ENCODE data around the gene GIPR. TPM values are rescaled to one million over a fixed set of nuclear protein-coding genes. Genes with fewer than 3 reads are reported as not detected.

GIPR gene
- total and polyA plus RNA-seq, 2 of the 13 experiments (the other 11 are each of a cell fraction or from before 2014, with no cell fraction given): 0.15 to 1.2 TPM

DNA sequence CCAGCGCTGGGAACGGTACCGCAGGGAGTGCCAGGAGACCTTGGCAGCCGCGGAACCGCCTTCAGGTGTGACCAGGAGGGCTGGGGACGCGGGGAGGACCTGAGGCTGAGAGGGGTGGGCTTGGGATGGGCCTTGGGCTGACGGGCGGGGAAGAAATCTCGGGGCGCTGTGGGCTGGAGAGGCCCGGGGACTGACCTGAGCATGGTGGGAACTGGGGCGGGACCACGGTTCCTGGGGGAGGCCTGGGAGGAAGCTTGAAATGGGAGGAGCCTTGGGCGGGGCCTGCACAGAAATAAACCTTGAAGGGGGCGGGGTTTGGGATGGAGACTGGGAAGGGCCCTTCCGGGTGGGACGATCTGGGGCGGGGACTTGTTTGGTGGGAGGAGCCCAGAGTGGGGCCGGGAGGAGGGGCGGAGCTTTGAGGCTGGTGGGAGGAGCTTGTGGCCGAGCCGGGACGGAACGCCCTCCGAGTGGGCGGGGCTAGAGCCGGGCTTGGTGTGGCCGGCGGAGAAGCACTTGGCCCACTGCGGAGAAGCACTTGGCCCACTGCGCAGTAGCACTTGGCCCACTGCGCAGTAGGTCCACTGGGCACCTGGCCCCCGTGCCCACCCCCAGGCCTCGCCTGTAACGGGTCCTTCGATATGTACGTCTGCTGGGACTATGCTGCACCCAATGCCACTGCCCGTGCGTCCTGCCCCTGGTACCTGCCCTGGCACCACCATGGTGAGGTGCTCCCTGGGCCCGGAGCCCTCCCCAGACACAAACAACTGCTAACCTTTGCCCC is 2.8 kb downstream of the GIPR start (continued):
- no peak for TF ChIP-seq ARID4A (CRISPR knock-in tag; IDR thresholded peaks at IDR 0.05; ENCODE audit: borderline replicate concordance)
- no peak for TF ChIP-seq JUNB (CRISPR knock-in tag; IDR thresholded peaks at IDR 0.05; ENCODE audit: borderline replicate concordance)
- no peak for TF ChIP-seq ZBTB44 (CRISPR knock-in tag; IDR thresholded peaks at IDR 0.05)
- TF ChIP-seq ZNF549 (CRISPR knock-in tag; IDR thresholded peaks at IDR 0.05): no peak
- no peak for TF ChIP-seq ZNF138 (CRISPR knock-in tag; IDR thresholded peaks at IDR 0.05; ENCODE audit: low read depth)
- TF ChIP-seq CREM (IDR thresholded peaks at IDR 0.05): no peak
- no peak for TF ChIP-seq CREM (CRISPR knock-in tag; IDR thresholded peaks at IDR 0.05)
- TF ChIP-seq, protein P1, sequence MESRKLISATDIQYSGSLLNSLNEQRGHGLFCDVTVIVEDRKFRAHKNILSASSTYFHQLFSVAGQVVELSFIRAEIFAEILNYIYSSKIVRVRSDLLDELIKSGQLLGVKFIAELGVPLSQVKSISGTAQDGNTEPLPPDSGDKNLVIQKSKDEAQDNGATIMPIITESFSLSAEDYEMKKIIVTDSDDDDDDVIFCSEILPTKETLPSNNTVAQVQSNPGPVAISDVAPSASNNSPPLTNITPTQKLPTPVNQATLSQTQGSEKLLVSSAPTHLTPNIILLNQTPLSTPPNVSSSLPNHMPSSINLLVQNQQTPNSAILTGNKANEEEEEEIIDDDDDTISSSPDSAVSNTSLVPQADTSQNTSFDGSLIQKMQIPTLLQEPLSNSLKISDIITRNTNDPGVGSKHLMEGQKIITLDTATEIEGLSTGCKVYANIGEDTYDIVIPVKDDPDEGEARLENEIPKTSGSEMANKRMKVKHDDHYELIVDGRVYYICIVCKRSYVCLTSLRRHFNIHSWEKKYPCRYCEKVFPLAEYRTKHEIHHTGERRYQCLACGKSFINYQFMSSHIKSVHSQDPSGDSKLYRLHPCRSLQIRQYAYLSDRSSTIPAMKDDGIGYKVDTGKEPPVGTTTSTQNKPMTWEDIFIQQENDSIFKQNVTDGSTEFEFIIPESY (CRISPR knock-in tag; IDR thresholded peaks at IDR 0.05): 0 out of 2 replicates have a peak, but pooled peaks have one; percentile 34
- no peak for TF ChIP-seq ZNF552 (CRISPR knock-in tag; IDR thresholded peaks at IDR 0.05; ENCODE audit: borderline replicate concordance)
- TF ChIP-seq SP4 (CRISPR knock-in tag; IDR thresholded peaks at IDR 0.05): no peak
- no peak for TF ChIP-seq TCF7 (IDR thresholded peaks at IDR 0.05; ENCODE audit: low read depth)
- no peak for TF ChIP-seq ZNF746 (CRISPR knock-in tag; IDR thresholded peaks at IDR 0.05)
- TF ChIP-seq HNRNPL (IDR thresholded peaks at IDR 0.05; ENCODE audit: low read depth, low read length): peak; percentile 81
- TF ChIP-seq, protein P2, sequence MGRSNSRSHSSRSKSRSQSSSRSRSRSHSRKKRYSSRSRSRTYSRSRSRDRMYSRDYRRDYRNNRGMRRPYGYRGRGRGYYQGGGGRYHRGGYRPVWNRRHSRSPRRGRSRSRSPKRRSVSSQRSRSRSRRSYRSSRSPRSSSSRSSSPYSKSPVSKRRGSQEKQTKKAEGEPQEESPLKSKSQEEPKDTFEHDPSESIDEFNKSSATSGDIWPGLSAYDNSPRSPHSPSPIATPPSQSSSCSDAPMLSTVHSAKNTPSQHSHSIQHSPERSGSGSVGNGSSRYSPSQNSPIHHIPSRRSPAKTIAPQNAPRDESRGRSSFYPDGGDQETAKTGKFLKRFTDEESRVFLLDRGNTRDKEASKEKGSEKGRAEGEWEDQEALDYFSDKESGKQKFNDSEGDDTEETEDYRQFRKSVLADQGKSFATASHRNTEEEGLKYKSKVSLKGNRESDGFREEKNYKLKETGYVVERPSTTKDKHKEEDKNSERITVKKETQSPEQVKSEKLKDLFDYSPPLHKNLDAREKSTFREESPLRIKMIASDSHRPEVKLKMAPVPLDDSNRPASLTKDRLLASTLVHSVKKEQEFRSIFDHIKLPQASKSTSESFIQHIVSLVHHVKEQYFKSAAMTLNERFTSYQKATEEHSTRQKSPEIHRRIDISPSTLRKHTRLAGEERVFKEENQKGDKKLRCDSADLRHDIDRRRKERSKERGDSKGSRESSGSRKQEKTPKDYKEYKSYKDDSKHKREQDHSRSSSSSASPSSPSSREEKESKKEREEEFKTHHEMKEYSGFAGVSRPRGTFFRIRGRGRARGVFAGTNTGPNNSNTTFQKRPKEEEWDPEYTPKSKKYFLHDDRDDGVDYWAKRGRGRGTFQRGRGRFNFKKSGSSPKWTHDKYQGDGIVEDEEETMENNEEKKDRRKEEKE (IDR thresholded peaks at IDR 0.05): no peak
- no peak for TF ChIP-seq ZNF513 (CRISPR knock-in tag; conservative IDR thresholded peaks at IDR 0.05)
- TF ChIP-seq, protein P3, sequence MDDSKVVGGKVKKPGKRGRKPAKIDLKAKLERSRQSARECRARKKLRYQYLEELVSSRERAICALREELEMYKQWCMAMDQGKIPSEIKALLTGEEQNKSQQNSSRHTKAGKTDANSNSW (CRISPR knock-in tag; IDR thresholded peaks at IDR 0.05; ENCODE audit: borderline replicate concordance): no peak
- TF ChIP-seq MTA3 (CRISPR knock-in tag; IDR thresholded peaks at IDR 0.05): no peak
